GM19397 (cell line): Measurements from ENCODE around the gene MAML3.

Experiments
- ATAC-seq: cut with Tn5 transposase; IDR thresholded peaks from one replicate; pipeline ENCODE4 v1.9.1; 2021; ENCODE audit warnings: mild to moderate bottlenecking, moderate library complexity; ENCODE audit not compliant: unreplicated experiment

The MAML3 gene

DNA sequence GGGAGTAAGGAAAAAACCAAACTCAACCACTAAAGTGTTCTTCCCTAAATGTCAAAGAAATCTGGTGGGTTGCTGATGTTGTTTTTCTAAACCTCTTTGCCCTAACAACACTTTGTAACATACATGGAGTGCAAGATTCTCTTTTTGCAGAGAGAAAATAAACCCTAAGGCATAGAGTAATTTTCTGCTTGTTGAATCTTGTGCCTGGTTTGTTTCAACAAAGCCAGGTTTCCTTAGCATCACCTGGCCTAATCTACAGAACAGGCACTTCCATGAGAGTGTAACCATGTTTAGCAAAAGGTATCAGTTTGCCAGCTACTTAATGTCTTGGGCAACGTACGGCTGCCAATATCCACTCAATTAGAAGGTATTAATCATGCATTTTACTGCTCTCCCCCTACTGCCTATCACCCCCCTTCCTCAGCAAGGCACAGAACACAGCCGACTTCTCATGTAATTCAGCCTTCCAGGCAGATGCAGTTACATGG lies 219.2 kb downstream of the MAML3 start:
- no peak for ATAC-seq

DNA sequence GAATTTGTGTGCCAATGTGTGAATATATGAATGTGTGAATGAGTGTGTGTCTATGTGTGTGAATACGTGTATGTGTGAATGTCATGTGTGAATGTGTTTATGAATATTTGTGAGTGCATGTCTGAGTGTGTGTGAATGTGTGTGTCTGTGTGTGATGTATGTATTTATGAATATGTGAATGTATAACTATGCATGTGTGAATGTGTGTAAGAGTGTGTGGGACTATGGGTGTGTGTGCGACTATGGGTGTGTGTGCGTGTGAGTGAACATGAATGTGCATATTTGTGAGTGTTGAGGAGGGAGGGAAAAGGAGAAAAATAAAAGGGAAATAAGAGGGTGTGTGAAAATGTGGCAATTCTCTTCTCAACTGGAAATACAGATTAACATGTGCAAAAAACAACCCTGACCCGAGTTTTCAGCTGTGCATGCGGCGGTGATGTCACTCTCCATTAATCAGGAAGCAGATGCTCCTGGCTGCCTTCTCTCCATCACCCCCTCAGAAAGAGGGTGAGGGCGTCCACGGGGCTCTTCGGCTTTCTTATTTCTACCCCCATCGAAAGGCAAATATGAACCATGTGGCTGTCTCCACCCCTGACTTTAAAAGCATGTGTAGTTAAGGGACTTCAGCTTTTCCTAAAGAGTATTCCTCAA lies 219.8 kb downstream of the MAML3 start:
- no peak for ATAC-seq

- ATAC-seq, result no peak
Measured at GRCh38 chr4:139933541-139933940, 220.4 kb downstream of the MAML3 start.

GRCh38 chr4:139933104-139933503 lies 220.9 kb downstream of the MAML3 start:
- no peak for ATAC-seq

GRCh38 chr4:139924782-139925181 lies 229.2 kb downstream of the MAML3 start:
- no peak for ATAC-seq

DNA sequence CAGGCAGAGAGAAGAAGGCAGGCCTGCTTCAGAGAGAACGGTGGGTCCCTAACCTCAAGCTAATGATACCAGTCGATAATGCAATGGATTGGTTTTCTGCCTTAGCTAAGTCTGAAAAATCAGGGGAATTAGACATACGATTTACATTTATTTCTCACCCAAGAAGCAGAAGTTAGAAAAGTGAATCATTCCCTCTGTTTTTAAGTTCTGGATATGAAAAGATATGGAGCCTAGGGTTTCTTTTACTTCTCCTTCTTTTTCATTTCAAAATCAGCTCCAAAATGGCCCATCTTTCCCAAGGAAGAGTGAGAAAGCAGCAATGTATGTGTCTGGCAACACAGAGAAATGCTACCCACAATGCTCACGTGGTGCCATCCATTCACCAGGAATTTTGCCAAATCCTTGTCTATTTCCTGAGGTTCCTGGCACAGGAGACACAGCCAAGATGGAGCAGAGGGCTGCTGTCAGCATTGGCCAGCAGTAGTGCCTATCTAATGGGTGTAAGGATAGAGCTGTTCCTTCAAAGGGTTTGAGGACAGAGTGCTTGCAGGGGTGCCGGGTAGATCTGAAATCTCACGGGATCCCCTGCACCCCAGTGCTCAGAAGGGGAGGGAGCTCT lies 231.5 kb downstream of the MAML3 start:
- ATAC-seq, result no peak

DNA sequence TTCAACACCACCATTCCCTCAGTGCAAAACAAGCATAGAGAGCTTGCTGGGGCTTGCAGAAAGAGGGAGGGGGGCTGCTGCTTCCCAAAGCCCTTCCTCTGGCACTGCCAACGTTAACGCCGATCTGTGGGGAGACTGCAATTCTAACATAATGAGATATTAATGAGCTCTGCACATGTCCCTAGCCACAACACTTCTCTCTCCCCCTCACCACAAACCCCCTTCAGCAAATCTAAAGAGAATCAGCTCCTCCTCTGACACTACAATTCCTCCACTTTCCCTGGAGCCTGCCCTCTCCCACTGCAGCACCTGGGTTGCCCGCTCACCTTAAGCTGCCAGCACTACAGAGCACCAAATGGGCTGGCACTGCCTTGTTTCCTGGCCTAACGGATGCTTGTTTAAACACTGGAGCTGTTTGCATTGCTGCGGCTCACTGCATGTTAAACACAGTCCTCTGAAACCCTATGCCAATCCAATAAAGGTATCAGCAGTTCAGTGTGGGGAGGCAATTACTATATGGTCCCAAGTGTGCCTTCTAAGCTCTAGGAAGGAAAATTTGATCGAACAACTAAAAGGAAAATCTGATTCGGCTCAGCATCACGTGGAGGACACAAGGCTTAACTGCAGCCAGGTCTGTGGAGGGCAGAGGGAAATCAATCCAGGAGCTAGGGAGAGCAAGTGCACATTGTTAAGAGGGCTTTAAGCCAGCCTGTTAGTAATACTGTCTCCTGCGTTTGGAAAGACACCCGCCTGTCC lies 232.4 kb downstream of the MAML3 start:
- ATAC-seq, result no peak

GRCh38 chr4:139920486-139921002 lies 233.4 kb downstream of the MAML3 start:
- ATAC-seq, result no peak

GRCh38 chr4:139919521-139919920 lies 234.5 kb downstream of the MAML3 start:
- no peak for ATAC-seq

DNA sequence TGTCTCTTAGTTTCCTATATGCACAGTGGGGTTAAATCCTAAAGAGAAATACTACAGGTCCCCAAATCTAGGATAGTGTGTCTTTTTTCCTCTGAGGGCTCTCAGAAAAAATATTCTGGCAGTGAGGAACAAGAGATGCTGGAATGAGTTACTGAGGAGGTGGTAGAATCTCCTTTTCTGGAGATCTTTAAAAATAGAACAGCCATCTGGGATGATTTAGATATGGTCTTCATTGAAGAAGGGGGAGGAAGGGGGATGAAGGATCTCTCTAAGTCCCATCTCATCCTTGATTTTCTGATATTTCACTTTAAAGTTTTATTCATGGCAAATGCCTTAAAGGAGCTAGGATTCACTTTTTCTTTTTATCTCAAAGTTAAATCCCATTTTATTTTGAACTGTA lies 235.0 kb downstream of the MAML3 start:
- no peak for ATAC-seq

GRCh38 chr4:139918591-139918990 lies 235.4 kb downstream of the MAML3 start:
- ATAC-seq, result no peak

GRCh38 chr4:139917896-139918295 lies 236.1 kb downstream of the MAML3 start:
- ATAC-seq, result no peak

DNA sequence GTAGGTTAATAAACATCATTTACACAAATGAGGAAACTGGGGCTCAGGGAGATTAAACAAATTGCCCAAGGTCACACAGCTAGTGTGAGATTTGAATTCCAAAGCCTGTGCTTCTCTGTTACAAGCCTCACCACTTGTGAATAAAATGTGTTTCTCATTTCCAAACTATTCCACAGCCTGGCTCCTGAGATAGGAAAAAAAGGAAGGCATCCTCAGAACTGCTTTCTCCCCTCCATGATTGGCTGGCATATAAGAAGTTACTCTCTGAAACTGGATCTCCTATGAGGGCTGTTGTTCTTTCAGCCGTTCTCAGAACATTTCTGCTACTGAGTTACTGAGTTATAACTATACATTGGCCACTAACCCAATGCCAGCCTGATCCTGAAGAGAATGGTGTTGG lies 237.9 kb downstream of the MAML3 start:
- ATAC-seq, result no peak

DNA sequence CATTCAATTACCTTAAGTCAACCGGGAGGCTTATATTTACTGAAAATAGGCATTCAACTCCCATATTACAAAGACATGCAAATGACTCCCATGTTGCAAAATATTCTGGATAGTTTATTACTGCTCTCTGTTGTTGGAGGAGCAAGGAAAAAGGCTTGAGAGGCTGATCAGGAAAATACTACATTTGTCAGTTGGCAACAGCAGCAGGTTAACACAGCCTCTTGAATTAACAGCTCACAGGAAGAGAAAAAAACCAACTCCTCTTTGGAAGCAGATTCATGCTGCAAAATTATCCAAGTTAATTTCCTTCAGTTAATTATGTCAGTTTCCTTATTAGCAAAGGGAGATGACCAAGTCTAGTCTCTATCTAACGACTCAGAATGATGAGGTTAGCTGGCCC lies 238.9 kb downstream of the MAML3 start:
- ATAC-seq, result no peak

- ATAC-seq, result no peak
Measured at GRCh38 chr4:139913995-139914598, 239.9 kb downstream of the MAML3 start.

DNA sequence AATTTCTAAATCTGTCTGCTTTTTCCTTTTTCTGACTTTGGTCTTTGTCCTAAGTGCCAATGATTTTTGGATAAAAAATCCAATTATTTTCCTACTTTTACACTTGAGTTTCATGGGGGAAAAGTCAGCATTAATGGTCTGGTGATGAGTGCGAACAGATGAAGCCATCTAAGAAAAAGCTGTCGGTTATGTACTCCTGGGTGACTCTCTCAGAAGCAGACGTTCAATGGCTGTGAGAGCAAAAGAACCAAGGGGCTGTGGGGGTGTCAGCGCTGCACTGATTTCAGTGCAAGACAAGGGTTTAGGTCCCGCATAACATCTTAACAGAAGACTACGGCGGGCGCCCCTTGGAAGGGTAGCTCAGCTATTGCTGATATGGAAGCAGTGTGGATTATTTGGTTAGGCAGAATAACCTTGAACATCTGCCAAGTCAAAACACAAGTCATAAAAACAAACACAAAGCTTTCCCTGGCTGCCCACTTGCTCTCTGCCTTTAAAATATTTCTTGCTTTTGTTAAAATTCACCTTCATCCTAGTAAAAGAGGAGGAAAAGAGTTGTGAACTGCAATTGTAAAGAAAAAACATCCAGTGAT lies 240.5 kb downstream of the MAML3 start:
- ATAC-seq, result no peak

- no peak for ATAC-seq
Measured at GRCh38 chr4:139912445-139912844, 241.5 kb downstream of the MAML3 start.

DNA sequence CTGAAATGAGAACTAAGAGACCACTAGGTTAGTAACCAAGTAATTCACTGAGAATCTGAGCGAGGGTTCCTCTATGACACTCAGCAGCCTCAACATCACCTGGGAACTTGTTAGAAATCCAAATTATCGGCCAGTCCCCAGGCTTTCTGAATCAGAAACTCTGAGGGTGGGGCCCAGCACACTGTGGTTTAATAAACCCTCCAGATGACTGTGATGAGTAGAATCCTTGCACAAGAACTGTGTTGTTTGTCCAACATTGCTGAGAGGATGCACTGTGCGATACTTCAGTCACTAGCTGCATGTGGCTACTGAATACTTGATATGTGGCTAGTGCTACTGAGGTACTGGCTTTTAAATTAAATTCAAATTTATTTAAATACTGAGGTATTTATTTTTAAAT lies 243.9 kb downstream of the MAML3 start:
- no peak for ATAC-seq

DNA sequence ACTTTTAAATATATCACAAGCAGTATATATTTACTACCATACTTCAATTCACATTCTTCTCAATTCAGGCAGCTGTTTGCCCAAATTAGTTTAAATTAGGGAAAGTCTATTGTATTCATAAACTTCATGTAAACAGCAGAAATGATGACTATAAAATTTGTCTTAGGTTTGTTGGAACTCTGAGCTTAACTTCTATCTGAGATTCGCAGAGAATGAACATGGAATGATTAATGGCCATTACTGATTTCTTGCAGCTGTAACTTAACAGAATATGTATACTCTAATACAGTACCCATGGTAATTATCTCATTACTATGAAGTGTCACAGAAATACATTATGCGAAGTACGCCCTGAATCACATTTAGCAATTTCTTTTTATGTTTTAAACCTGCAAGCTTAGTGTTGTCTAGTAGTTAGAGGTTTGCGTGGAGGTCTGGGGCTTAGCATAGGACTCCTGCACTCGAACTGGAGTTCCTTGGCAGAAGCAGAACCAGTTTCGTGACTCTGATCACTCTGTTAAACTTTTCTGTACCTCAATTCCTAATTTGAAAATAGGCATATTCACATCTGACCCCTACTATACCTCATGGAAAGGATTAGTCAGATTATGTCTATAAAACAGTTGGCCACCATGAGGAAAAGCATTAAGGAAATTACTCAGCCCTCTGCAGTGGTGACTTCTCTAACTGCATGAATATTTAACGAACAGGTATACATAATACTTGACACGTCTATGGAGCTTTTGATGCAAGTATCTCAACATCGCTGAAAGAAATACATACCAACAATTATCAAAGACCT lies 245.1 kb downstream of the MAML3 start:
- no peak for ATAC-seq
